ENCODE measurements around the gene MC4R.
"Not testable (repeated sequence)": the region's sequence is repeated elsewhere in the genome, so short reads cannot be mapped to it uniquely, and the experiment has no call there.

The MC4R gene

DNA sequence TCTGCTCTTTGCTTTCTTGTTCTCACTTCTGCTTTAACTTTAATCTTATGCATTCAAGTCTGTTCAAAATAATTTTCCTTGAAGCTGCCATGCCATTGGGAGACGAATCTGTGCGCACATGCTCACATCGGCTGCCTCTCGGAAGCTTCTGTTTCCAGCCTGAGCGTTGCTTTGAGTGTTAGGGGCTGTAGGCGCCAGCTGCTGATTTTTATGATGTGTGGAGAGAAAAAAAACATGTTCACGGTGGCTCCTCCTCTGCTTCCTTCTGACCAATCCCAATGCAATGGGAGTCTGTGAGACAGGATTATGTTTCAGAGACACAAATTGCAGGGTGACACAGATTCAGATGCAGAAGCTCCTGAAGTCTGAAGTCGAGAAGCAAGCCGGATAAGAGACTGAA lies at the start of gene MC4R:
TSS of gene MC4R (minus strand) at position 180 of the 400 bp plus-strand sequence. CDS start 426 bp downstream, outside the sequence.
- DNase-seq (ENCODE audit: low read depth, low spot score): no peak

DNA sequence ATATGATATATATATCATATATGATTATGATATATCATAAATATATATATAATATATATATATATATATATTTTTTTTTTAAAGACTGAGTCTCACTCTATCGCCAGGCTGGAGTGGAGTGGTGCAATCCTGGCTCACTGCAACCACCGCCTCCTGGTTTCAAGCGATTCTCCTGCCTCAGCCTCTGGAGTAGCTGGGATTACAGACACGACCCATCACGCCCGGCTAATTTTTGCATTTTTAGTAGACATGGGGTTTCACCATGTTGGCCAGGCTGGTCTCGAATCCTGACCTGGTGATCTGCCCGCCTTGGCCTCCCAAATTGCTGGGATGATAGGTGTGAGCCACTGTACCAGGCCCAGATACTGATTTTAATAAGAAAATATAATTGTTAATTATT lies 49.7 kb upstream of the MC4R start:
- DNase-seq (ENCODE audit: low read depth, low spot score): not testable (repeated sequence)

DNA sequence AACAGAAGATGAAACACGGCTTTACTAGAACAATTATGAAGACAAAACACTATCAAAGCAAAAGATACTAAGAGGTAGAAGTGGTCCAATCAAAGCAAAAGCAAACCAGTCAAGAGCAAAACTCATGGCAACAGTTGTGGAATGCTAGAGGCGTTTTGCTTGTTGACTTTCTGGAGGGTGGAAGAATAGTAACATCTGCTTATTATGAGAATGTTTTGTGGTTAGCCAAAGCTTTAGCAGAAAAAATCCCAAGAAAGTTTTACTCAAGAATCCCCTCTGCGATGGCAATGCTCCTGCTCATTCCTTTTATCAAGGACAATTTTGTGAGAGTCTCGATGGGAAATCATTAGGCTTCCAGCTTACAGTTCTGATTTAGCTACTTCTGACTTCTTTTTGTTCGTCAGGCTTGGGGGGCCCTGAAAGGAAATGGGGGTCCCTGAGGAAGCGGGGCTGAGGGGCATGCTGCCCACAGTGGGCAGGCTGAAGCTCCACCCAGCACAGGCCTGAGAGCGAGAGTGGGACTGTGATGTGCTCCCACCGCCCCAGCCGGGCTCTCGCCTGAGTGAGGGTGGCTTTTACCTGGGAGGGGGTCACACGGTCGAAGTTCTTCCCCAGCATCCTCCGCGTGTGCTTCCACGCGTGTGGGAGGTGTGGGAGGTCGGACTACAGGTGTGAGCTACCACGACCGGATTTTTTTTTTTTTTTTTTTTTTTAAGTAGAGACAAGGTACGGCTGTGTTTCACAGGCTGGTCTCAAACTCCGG lies 49.0 kb upstream of the MC4R start:
- no peak for DNase-seq (ENCODE audit: low read depth, low spot score)

DNA sequence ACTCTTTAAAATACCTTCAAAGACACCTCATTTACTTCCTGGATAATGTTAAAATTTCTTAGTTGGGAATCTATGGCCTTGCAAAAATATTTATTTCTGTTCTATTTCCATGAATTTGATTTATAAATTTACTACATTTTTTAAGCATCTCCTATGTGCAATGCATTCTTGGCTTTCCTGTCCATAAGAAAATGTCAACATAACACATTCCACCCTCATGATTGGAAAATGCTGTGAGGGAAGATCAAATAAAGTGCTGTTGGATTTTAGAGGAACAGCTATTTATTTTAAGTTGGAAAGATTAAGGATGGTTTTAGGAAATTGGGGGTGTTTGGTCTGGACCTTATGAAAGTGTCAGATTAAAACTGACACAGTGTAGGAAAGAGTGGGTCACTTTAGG lies 45.4 kb upstream of the MC4R start:
- DNase-seq (ENCODE audit: low read depth, low spot score): no peak

DNA sequence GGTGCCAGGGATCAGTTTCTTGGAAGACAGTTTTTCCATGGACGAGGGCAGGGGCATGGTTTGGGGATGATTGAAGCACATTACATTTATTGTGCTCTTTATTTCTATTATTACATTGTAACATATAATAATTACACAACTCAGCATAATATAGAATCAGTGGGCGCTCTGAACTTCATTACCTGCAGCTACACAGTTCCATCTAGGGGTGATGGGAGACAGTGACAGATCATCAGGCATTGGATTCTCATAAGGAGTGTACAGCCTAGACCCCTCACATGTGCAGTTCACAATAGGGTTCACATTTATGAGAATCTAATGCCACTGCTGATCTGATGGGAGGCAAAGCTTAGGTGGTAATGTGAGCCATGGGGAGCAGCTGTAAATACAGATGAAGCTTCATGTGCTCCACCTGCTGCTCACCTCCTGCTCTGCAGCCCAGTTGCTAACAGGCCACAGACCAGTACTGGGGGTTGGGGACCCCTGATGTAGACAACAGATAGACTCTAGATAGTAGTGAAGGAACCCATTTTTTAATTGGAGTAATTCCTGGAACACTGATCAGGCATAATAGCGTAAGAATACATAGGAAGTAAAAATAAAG lies 41.5 kb upstream of the MC4R start:
- DNase-seq (ENCODE audit: low read depth, low spot score): peak; percentile 15

DNA sequence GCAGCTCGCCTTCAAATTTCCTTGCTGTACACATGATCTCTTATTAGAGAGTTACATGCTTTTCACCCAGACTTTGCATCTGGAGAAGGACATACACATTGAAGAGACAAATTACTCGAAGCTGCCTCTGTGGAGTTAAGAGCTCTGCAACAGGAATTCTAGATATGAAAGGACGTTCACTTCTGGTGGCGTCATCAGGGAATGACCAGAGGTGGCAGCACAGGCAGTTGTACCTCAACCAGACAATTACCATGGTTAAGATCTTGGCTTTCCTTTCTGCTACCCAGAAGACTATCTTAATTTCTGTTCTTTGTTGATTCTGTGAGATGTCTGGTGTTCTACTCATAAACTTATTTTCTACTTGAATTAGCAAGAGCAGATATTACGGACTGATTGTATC lies 39.1 kb upstream of the MC4R start:
- DNase-seq (ENCODE audit: low read depth, low spot score): no peak

DNA sequence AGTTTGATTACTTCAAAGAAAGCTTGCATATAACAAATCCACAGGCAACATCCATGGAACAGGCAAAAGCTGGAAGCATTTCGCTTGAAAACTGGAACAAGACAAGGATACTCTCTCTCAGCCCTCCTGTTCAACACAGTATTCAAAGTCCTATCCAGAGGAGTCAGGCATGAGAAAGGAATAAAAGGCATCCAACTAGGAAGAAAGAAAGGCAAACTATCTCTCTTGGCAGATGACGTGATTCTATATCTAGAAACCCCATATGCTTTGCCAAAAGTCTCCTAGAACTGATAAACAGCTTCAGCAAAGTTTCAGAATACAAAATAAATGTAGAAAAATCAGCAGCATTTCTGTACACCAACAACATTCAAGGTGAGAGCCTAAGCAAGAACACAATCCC lies 34.1 kb upstream of the MC4R start:
- DNase-seq (ENCODE audit: low read depth, low spot score): no peak

DNA sequence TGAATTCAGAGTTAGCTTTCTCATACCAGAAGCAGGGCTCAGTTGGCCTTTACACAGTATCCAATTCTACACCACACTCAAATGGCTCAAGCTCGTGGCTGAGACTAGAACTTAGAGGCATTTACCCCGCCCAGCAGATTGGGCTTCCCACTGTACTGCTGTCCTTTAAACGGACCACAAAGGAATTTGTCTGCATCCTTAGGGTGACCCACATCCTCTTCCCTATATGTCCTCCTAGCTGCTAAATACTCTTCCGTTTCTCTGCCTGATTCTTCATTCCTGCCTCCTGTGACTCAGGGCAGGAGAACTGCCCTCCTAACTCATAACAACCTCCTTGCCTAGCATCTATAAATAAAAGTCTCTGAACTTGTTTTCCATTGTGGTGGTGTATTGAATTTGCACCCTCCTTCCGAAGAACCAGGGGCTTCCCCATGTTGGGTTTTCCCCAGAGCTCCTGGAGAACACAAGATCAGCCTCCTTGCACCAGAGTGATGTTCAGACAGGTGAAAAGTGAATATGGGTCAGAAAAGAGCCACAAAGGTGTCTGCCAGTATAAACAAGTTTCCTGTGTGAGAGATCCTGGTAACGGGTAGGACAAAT lies 32.0 kb upstream of the MC4R start:
- no peak for DNase-seq (ENCODE audit: low read depth, low spot score)

DNA sequence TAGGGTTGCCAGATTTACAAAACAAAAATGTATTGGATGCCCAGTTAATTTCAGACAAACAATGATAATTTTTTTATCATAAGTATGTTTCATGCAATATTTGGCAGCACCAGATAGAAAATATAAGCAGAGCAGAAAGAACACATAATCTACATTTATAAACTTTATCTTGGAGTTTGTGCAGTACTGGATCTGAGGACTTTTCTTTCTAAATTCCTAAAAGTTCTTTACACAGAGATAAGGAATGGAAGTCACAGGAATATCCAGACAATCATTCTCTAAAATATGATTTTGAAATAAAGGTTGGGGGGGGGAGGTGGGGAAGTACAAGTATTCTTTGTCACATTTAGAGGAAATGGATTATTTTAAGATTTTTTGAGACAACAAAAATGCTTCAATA lies 28.8 kb upstream of the MC4R start:
- no peak for DNase-seq (ENCODE audit: low read depth, low spot score)

DNA sequence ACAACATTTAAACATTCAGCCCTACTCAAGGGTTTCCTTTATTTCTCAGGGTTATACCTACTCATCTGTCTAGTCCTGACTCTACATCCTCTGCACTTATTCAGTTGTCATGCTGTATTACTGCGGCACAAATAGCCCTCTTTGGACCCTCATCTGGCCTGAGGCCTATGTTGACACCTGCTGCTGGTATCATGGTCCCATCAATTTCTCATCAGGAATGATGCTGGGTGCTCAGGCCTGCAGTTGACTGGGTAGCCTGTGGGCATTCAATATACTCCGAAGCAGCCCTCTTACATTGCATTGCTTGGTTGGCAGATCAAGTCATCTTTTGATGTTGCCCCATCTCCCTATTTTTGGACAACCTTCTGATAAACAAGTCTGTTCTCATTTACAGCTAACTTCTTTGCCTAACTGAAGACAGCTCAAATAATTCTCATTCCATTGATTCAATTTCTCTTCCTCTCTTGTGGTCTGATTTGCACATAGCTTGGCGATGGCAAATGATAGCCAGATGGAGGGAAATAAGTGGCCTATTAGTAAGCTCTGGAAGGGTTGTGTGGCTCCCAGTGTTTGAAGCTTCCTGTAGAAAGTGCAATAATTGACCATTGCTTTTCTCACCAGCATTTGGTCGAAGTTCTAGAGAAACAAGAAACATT lies 19.1 kb upstream of the MC4R start:
- no peak for DNase-seq (ENCODE audit: low read depth, low spot score)

DNA sequence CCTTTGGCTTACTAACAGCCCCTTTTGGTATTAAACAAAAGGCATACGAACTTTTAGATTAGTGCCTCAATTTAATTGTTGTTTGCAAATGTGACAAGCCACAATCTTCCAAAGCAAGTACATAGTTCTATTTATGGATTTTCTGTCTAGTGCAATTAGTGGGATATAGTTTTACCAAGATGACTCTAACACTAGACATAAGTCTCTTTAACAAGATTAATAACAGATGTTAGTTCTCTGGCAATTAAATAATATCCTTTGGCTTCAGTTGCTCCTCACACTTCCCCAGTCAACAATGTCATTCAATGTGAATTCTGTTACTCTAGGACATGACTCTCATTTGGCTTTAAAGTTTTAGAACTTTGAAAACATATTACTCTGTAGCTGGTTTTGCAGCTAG lies 16.7 kb upstream of the MC4R start:
- DNase-seq (ENCODE audit: low read depth, low spot score): no peak

DNA sequence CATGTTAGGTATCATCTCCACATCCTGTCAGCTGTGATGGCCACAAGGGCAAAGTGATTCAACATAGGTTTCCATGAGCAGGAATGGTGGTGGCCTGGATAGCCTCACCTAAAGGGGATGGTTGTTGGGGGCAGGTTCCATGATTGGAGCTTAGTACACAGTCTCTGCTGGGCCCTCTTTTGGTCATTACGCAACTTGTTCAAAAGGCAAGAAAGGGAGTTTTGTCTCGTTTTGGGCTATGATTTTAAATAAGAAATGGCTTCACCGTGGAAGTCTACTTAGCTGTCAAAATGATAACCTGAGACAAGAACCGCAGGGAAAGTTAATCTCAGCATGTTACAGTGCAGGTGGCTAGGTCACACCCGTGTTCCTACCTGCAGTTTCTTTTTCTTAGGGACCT lies 13.1 kb upstream of the MC4R start:
- no peak for DNase-seq (ENCODE audit: low read depth, low spot score)

DNA sequence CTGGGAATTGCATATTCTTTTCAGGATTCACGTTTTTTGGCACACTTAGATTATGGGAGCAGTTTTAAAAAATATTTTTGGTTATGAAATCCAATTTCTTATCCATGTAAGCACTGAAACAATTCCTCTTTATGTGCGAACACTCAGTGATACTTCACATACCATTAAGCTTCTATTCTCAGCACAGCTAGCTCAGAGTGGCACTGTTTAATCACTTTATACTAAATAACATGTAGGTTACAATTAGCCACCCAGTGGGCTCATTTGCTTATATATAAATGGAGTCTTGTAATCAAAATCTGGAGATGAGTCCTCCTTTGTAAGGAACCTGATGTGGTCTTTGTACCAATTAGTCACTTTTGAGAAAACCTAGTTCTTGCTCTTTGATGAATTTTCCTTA lies 11.3 kb upstream of the MC4R start:
- DNase-seq (ENCODE audit: low read depth, low spot score): no peak

DNA sequence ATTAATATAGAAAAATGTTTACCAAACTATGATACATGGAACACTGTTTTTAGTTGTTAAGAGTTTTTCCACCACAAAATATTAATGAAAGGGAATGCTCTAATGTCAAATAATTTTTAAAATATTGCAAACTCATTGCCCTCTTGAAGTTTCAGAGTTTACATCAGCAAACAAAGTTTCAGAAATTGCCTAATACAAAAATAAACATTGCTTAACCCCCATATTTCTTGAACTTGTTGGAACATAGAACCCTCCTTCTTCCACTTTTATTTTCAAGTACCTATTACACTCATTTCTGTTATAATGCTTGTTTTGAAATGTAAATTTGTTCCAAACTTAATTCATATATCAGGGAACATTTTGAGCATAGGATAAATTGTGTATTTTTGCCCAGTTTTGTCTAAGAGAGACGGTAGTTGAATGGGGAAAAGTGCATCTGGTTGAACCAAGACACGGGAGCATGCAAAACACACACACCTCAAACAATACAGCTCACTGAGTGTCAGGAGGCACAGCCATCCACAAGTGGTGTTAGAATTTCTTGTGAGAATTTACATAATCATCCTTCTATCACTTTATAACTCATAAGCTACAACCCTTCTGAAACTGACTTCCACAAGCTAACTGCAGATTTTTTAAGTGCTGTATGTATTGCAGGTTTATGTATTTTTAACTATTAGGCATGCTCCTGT lies 5.3 kb upstream of the MC4R start:
- no peak for DNase-seq (ENCODE audit: low read depth, low spot score)

DNA sequence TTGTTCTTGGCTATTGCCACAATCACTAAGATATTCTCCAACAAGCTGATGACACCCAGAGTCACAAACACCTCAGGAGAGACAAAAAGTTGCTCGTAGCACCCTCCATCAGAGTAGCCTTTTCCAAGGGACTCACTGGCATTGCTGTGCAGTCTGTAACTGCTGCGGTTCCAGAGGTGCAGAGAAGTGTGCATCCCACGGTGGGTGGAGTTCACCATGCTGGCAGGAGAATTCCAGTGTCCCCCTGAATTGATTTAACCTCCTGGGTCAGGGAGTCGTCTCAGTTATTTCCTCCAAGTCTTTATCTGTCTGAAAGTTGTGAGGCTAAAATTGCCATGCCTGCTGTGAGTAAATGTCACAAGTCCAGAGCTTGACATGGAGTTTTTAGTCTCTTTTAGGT lies 443 bp downstream of the MC4R start:
- no peak for DNase-seq (ENCODE audit: low read depth, low spot score)

DNA sequence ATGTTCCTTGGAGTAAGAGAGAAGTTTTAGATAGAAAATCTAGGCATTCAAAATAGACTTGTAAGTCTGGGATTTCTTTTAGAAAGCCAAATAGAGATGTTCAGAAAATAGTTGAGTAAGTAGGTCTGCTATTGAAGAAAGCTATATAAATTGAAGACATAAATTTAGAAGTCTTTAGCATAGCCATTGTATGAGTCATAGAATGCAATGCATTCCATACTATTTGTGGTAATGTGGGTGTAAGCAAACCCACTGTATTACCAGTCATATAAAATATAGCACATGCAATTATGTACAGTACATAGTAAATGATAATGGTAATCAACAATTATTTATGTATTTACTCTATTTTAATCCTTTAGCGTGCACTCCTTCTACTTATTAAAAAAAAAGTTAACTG lies 14.1 kb downstream of the MC4R start:
- DNase-seq (ENCODE audit: low read depth, low spot score): no peak

DNA sequence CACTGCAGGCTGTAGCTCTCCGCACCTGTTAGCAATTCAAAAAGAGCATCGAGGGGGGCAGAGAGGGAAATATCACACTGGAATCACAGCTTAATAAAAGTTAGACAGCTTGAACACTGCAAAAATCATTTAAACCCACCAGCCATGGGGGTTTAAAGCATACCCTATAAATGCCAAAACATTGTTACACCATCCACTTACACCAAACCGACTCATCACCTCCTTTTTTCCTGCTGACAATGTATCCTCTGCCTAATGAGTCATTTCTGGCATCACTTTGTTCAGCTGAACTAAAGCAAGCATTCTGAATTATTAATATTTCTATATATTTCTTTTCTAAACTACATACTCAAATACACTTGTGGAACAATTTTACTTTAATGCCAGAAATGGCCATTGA lies 21.6 kb downstream of the MC4R start:
- no peak for DNase-seq (ENCODE audit: low read depth, low spot score)

DNA sequence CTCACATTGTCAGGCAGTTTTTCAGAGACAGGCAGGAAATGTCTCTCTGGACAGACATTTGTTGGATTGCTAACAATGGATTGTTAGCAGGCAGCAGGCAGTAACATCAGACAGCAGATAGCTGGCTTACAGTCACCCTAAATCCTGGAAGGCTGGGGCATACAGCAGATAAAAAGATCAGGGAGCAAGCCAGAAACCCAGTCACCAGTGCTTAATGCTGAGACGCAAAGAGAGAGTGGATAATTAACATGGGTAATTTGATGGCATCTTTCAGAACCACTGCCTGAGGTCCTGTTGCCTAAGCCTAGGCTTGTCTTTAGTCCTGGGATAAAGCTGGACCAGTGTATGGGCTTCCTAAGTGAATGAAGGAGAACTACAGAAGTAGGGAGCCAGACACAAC lies 22.4 kb downstream of the MC4R start:
- no peak for DNase-seq (ENCODE audit: low read depth, low spot score)

DNA sequence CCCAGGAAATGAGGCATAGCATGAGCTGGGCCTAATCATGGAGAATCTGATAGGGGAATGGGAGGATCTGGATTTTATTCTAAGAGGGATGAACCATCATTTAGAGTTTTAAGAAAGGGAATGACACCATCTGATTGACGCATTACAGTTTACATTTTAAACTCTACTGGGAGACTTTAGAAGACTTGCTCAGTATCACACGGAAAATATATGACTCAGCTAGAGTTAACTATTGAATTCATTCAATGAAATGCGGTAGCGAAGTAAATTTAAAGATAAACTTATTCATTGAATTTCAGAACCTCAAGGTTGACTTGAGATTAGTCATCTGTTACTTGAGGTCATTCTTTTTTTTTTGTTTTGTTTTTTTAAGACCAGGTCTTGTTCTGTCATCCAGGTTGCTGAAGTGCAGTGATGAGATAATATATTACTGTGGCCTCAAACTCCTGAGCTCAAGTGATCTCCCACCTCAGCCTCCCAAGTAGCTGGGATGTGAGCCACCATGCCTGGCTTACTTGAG lies 25.0 kb downstream of the MC4R start:
- no peak for DNase-seq (ENCODE audit: low read depth, low spot score)

DNA sequence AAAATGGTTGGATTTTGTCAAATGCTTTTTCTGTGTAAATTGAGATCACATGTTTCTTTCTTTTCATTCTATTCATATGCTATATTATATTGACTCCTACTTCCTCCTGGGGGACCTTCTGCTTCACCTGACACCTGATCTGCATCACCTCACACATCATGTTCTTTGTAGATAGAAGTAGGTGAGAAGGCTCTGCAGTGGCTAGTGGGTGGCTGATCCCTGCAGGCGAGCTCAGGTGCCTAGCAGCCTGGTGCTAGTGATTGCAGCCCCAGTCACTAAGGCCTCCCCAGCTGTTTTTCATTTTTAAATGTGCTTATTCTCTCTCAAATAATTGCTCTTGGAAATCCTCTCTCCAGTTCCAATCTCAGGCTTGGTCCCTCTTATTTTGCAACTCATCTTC lies 33.6 kb downstream of the MC4R start:
- DNase-seq (ENCODE audit: low read depth, low spot score): no peak

DNA sequence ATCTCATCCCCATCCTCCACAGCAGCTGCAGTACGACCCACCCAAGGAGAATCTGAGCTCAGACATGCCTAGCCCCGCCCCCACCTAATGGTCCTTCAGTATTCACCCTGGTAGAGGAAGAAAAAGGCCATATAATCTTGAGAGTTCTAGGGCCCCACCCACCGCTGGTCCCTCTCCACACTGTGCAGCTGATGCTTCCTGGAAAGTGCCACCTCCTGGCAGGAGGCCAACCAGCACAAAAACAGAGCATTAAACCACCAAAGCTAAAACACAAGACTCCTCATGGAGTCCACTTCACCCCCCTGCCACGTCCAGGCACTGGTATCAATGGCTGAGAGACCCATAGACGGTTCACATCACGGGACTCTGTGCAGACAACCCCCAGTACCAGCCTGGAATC lies 40.7 kb downstream of the MC4R start:
- DNase-seq (ENCODE audit: low read depth, low spot score): no peak

DNA sequence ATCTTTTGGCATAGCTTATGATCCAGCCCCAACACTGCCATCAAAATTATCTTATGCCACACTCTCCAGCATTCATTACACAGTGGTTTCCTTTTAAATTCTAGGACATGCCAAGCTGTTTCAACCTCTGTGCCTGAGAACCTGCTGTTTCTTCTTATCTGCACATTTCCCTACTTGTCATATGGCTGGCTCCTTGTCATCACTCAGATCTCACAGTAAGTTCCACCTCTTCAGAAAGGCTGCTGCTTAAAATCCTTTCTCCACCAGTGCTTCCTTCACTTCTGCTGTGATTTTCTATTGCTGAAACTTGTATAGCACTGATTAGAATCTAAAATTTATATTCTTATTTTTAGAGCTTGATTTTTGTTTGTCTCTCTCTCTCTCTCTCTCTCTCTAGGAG lies 43.4 kb downstream of the MC4R start:
- no peak for DNase-seq (ENCODE audit: low read depth, low spot score)

Measured in iPS DF 19.7 (cell line).